Measurements from ENCODE around the gene SLC22A23.

The SLC22A23 gene

GRCh38 chr6:3278691-3279090 is 178.2 kb downstream of the SLC22A23 start:
- H2AFZ ChIP-seq (ENCODE audit: low read depth, low read length): no peak overlapping the region
- no peak overlapping the region for H3K4me2 ChIP-seq (ENCODE audit: insufficient read depth, low read length)
- H3K27ac ChIP-seq (ENCODE audit: low read length): no peak overlapping the region
- TF ChIP-seq, protein P1, sequence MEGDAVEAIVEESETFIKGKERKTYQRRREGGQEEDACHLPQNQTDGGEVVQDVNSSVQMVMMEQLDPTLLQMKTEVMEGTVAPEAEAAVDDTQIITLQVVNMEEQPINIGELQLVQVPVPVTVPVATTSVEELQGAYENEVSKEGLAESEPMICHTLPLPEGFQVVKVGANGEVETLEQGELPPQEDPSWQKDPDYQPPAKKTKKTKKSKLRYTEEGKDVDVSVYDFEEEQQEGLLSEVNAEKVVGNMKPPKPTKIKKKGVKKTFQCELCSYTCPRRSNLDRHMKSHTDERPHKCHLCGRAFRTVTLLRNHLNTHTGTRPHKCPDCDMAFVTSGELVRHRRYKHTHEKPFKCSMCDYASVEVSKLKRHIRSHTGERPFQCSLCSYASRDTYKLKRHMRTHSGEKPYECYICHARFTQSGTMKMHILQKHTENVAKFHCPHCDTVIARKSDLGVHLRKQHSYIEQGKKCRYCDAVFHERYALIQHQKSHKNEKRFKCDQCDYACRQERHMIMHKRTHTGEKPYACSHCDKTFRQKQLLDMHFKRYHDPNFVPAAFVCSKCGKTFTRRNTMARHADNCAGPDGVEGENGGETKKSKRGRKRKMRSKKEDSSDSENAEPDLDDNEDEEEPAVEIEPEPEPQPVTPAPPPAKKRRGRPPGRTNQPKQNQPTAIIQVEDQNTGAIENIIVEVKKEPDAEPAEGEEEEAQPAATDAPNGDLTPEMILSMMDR (IDR thresholded peaks at IDR 0.05; ENCODE audit: borderline replicate concordance, extremely low read depth, low read length, poor library complexity, severe bottlenecking): no peak
- TF ChIP-seq EZH2 (IDR thresholded peaks at IDR 0.05; ENCODE audit: borderline replicate concordance, low read depth, low read length, severe bottlenecking): no peak
- H3K36me3 ChIP-seq (ENCODE audit: insufficient read depth, low read length): peaks cover 19% of the 10 kb centered on the region; the same call in 1 of the 2 replicates
- ATAC-seq (ENCODE audit: insufficient read depth, low read depth): no peak
- H4K20me1 ChIP-seq (ENCODE audit: insufficient read depth, low read length): peaks cover 56% of the 10 kb centered on the region
- no peaks in the 10 kb centered on the region for H3K4me1 ChIP-seq (ENCODE audit: insufficient read depth, low read length)
- peaks cover 7% of the 10 kb centered on the region; the same call in 1 of the 2 replicates for H3K79me2 ChIP-seq (ENCODE audit: insufficient read depth, low read length)
- no peaks in the 10 kb centered on the region for H3K27me3 ChIP-seq (ENCODE audit: insufficient read depth, low read length, poor library complexity)
- no peak for DNase-seq
- H3K4me3 ChIP-seq (ENCODE audit: low read depth in 1 of 2, low read length in 2 of 2): no peak overlapping the region
- H3K9me3 ChIP-seq (ENCODE audit: insufficient read depth, low read length, severe bottlenecking): no peaks in the 10 kb centered on the region
- H3K9ac ChIP-seq (ENCODE audit: low read depth, low read length): no peak overlapping the region

DNA sequence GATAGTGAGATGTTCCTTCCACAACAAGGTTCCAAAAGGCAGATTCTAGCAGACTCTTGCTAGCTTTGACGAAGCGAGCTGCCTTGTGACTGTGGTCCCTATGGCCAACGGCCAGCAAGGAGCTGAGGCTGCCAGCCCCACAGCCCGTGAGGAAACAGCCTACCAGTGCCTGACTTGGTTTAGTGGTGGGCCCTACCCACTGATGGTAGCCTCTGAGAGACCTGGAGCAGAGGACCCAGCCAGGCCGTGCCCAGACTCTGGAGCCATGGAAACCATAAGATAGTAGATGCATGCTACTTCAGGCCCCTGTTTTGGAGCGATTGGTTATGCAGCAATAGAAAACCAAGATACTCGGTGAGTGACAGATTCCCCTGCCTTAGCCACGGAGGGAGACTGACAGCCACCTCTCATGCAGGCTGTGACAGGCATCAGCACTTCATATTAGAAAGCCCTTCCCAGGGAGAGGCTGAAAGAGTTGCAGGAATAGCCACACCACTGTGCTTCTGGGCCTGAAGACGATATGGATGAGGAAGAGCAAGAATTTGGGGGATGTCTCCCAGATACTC is 178.9 kb downstream of the SLC22A23 start:
- Histone ChIP-seq H3K4me1 (ENCODE audit: insufficient read depth, low read length) (no peaks in the 10 kb centered on the region), H3K4me3 (ENCODE audit: low read depth in 1 of 2, low read length in 2 of 2) (no peak overlapping the region), H3K9ac (ENCODE audit: low read depth, low read length) (no peak overlapping the region), H3K79me2 (ENCODE audit: insufficient read depth, low read length) (peaks cover 12% of the 10 kb centered on the region; the same call in 1 of the 2 replicates), H2AFZ (ENCODE audit: low read depth, low read length) (no peak overlapping the region), H4K20me1 (ENCODE audit: insufficient read depth, low read length) (peaks cover 62% of the 10 kb centered on the region), H3K4me2 (ENCODE audit: insufficient read depth, low read length) (no peak overlapping the region), H3K9me3 (ENCODE audit: insufficient read depth, low read length, severe bottlenecking) (no peaks in the 10 kb centered on the region), H3K27me3 (ENCODE audit: insufficient read depth, low read length, poor library complexity) (no peaks in the 10 kb centered on the region), H3K36me3 (ENCODE audit: insufficient read depth, low read length) (peaks cover 23% of the 10 kb centered on the region; the same call in 1 of the 2 replicates), H3K27ac (ENCODE audit: low read length) (no peak overlapping the region)
- DNase-seq (no peak), ATAC-seq (ENCODE audit: insufficient read depth, low read depth) (no peak)
- TF ChIP-seq EZH2 (IDR thresholded peaks at IDR 0.05; ENCODE audit: borderline replicate concordance, low read depth, low read length, severe bottlenecking): no peak
- TF ChIP-seq, protein P1 (IDR thresholded peaks at IDR 0.05; ENCODE audit: borderline replicate concordance, extremely low read depth, low read length, poor library complexity, severe bottlenecking): no peak

- Histone ChIP-seq H3K4me2 (ENCODE audit: insufficient read depth, low read length) (no peak overlapping the region), H4K20me1 (ENCODE audit: insufficient read depth, low read length) (peaks cover 69% of the 10 kb centered on the region), H3K9me3 (ENCODE audit: insufficient read depth, low read length, severe bottlenecking) (no peaks in the 10 kb centered on the region), H2AFZ (ENCODE audit: low read depth, low read length) (no peak overlapping the region), H3K4me3 (ENCODE audit: low read depth in 1 of 2, low read length in 2 of 2) (no peak overlapping the region), H3K79me2 (ENCODE audit: insufficient read depth, low read length) (peaks cover 13% of the 10 kb centered on the region; the same call in 1 of the 2 replicates), H3K9ac (ENCODE audit: low read depth, low read length) (no peak overlapping the region), H3K4me1 (ENCODE audit: insufficient read depth, low read length) (no peaks in the 10 kb centered on the region), H3K27me3 (ENCODE audit: insufficient read depth, low read length, poor library complexity) (no peaks in the 10 kb centered on the region), H3K27ac (ENCODE audit: low read length) (no peak overlapping the region), H3K36me3 (ENCODE audit: insufficient read depth, low read length) (peaks cover 26% of the 10 kb centered on the region)
- DNase-seq (no peak), ATAC-seq (ENCODE audit: insufficient read depth, low read depth) (no peak)
- TF ChIP-seq EZH2 (IDR thresholded peaks at IDR 0.05; ENCODE audit: borderline replicate concordance, low read depth, low read length, severe bottlenecking): no peak
- TF ChIP-seq, protein P1 (IDR thresholded peaks at IDR 0.05; ENCODE audit: borderline replicate concordance, extremely low read depth, low read length, poor library complexity, severe bottlenecking): no peak
Observed at GRCh38 chr6:3277251-3277650, 179.6 kb downstream of the SLC22A23 start.

Data from DND-41 (cell line).